HL-60/S4 treated with retinoic acid at 250 ng/mL for 4 days and 3 days (cell line): ENCODE data around the gene EPHA10.

Experiments
- in situ Hi-C: fragments of 300-500 bp; cut with MboI; formaldehyde crosslinking; loops from 2 replicates; pipeline ENCODE4 v1.7.0; 2022; ENCODE audit warnings: low sequenced_read_pairs

Gene EPHA10

GRCh38 chr1:37764888-37765441 is at the start of gene EPHA10:
EPHA10 (minus strand) TSS chr1:37765120; CDS start chr1:37765066, 54 bp downstream.
- in situ Hi-C loops: no loop called here

- in situ Hi-C loops: no loop called here
Measured at GRCh38 chr1:37814252-37814651, 49.3 kb upstream of the EPHA10 start.

- in situ Hi-C loops: no loop called here
Measured at GRCh38 chr1:37813529-37814145, 48.7 kb upstream of the EPHA10 start.

- in situ Hi-C loops: no loop called here
Measured at GRCh38 chr1:37811027-37811655, 46.2 kb upstream of the EPHA10 start.

GRCh38 chr1:37809942-37810341 is 45.0 kb upstream of the EPHA10 start:
- in situ Hi-C loops: no loop called here

DNA sequence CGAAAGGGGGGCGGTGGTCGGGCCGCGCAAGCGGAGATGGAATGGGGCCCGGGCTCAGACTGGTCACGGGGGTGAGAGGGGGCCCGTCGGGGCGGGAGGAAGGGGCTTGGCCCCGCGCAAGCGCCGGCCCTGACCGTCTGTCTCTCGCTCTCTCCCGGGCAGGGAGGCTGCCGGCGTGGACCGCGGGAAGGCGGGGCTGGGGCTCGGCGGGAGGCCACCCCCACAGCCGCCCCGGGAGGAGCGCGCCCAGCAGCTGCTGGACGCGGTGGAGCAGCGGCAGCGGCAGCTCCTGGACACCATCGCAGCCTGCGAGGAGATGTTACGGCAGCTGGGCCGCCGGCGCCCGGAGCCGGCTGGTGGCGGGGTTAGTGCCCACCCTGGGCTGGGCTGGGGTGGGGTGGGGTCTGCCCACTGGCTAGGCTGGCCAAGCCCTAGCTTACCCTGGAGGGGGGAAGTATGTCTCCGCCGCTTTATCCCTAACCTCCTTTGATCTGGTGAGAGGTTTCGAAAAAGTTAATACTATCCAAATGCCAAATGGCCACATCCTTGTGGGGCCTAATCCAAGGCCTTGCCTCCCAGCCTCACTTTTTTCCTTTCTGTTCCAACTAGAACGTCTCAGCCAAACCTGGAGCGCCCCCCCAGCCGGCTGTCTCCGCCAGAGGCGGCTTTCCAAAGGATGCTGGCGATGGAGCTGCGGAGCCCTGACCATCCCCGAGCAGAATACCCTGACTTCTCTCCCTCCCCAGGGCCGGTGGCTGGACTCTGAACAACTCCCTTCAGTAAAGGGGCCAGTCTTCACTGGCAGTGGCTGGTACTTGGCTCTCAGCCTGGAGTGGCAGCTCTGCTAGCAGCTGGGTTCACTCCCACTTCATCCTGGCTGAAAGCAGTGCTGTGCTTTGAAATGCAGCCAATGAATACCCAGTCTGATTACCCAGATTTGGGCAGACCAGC is 43.7 kb upstream of the EPHA10 start:
- in situ Hi-C loops: no loop called here

DNA sequence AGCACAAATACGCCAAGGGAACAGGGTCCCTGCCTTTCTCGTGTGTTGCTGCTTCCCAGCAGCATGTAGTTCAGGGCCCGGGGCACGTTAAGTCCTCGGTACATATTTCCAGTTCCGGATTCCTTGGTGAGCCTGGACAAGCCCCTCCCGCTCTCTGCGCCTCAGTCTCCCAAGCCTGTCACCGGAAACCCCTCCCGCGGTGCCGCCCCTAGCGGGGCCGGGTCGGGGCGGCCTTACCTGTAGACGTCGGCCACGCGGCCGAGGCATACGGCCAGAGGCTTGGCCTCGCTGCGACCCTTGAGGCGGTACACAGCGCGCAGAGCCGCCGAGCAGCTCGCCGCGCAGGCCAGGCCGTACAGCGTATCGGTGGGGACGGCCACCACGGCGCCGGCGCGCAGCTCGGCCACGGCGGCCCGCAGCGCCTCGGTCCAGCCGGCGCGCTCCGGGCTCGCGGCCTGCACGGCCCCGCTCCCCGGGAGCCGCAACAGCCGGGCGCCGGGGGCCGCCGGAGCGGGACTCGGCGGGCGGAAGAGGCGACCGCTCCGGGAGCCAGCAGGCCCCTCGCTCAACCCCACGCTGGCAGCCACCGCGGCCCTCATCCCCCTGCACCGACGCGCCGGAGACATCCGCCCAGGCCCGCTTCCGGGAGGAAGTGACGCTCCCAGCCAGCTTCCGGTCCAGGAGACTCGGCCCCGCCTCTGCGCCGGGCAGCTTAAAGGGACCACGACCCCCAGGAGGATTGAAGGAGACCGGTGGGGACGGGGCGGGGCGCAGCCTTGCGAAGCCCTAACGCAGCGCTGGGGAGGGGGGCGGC is 42.8 kb upstream of the EPHA10 start, which contains the start of the genes C1orf122 and YRDC:
TSS of gene C1orf122 (plus strand) at position 236 of the 814 bp plus-strand sequence. CDS start 615 bp downstream, outside the sequence.
TSS of gene YRDC (minus strand) at position 654 of the 814 bp plus-strand sequence. CDS start at position 626, 28 bp downstream.
- in situ Hi-C loops: no loop called here

- in situ Hi-C loops: no loop called here
Measured at GRCh38 chr1:37807220-37807554, 42.3 kb upstream of the EPHA10 start.

- in situ Hi-C loops: no loop called here
Measured at GRCh38 chr1:37802439-37802838, 37.5 kb upstream of the EPHA10 start.

DNA sequence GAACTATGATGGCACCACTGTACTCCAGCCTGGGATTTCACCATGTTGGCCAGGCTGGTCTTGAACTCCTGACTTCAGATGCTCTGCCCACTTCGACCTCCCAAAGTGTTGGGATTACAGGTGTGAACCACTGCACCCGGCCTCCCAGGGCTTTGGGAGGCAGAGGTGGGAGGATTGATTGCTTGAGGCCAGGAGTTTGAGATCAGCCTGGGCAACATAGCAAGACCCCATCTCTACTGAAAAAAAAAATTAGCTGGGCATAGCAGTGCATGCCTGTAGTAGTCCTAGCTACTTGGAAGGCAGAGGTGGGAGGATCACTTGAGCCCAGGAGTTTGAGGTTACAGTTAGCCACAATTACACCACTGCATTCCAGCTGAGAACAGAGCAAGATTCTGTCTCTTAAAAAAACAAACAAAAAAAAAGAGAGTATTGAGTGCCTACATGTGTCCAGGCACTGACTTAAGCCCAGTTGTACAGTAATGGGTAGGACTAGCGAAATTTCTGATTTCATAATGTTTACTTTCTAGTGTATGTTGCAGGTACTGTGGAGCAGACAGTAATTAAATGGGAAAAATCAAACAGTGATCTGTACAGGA is 32.9 kb upstream of the EPHA10 start:
- in situ Hi-C loops: no loop called here

DNA sequence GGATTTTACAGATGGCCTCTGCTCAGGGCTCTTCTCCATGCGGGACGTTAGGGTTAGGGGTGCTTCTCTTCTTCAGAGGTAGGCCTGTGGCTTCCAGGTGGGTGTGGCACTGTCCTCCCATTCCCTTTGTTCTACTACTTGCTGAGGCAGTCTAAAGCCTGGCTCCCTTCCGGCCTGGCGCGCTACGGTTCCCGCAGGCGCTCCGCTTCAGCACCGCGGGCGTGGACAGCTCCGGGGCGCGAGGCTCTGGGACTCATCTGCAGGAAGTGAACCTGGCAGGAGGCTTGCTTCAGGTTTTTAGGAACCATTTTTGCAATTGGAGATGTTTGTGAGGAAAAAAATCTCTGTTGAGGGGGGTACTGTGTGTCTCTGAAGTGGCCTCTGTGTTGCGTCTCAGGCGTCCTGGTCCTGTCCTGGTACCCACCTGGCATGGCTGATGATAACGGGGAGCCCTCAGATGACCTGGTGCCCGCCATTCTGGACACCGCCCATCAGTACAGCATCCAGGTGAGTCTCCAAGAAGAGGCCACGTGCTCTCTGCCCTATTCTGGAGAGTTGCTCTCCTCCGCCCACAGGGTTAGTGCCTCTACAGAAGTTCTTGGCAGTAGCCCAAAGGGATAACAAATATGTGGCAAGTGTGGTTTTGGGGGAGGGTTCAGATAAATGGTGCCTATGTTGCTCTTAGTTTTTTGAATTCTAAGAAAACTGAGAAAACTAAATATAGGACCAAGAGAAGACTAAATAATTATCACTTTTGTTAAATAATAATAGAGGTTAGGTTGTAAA is 30.6 kb upstream of the EPHA10 start:
- in situ Hi-C loops: no loop called here

DNA sequence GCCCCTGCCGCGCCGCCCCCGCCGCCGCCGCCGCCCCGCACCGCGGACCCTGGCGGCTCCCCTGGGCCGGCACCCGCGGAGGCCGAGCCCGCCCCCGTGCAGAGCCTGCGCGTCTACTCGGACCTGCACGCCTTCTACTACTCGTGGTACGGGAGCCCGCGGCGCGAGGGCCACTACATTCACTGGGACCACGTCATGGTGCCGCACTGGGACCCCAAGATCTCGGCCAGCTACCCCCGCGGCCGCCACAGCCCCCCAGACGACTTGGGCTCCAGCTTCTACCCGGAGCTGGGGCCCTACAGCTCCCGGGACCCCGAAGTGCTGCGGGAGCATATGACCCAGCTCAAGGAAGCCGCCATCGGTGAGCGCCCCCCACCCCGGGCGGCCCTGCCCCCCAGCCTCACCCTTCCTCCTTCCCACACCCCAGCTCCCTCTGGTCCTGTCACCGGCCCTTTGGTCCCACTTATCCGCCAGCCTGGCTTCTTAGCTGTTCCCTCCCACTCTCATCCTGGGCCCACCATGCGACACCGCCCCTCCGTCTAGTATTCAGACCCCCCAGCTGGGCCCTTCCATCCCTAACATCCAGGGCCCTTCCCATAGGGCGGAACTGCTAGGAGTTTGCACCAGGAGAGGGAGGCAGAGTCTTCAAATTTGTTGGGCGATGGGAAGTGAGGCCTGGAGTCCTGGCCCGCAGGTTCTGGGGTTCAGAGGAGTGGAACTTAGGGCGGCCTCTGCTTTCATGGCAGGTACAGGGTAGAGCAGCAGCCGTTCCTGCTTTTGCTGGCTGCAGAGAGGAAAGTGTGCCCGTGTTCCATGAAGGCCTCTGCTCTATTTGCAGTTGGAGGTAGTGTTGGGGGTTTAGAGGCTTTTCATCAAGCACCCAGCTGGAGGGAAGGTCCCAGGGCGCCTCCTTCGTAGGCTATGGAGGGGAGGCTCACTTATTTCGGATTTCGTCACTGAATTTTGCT is 29.7 kb upstream of the EPHA10 start:
- in situ Hi-C loops: no loop called here

- in situ Hi-C loops: no loop called here
Measured at GRCh38 chr1:37793773-37794371, 29.0 kb upstream of the EPHA10 start, which contains the start of gene MANEAL. MANEAL (plus strand) TSS chr1:37793847; CDS start chr1:37794183, 336 bp downstream.

DNA sequence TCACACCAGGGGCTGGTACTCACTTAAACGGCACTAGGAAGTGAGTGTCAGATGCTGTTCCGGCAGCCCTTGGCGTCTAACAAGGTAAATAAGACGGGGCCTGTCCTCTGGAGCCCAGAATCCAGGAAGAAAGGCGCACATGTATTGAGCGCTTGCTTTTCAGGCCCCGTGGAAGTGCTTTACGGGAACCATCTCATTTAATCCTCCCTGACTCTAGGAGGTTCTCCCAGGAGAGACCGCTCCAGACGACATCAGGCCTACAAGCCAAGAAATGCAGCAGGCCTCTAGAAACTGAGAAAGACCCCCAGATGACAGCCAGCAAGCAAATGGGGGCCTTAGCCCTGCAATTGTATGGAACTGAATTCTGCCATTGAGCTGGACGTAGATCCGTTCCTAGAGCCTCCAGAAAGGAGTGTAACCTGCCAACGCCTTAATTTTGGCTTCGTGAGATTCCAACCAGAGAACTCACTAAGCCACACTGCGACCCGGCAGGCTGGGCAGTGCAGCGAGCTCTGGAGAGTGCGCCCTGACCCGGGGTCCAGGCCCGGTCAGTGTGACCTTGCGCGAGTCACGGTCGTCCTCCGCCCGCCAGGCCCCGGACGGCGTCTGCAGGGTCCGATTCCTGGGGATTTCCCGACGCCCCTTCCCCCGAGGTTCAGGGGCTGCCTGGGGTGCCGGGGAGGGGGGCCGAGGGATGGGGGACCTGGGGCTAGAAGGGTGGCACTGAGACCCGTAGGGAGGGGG is 28.2 kb upstream of the EPHA10 start:
- in situ Hi-C loops: no loop called here

- in situ Hi-C loops: no loop called here
Measured at GRCh38 chr1:37782491-37782890, 17.6 kb upstream of the EPHA10 start.

DNA sequence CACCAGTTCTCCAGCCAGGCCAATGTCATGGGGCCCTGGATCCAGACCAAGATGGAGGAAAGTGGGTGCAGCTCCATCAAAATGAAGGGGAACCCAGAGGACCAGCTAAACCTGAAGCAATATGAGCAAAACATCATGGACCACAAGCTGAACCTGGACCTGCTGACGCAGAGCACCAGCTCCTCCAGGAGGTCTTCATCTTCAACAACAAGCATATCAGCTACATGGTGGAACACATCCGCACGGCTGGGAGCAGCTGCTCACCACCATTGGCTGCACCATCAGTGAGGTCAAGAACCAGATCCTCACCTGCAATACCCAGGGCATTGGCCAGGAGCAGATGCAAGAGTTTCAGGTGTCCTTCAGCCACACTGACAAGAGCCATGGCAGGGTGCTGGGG is 13.7 kb upstream of the EPHA10 start:
- in situ Hi-C loops: no loop called here
